Transverse colon (tissue), 3 donors: ENCODE results near the gene KRTAP4-9.

Experiments
- CTCF ChIP-seq, 5 experiments: fragments of 200-600 bp in 3 of 5; fragments of 450-650 bp in 2 of 5; sonication (generic) in 3 of 5; IDR thresholded peaks; 1 replicate in 2 of 5; 2 replicates in 3 of 5; pipeline ENCODE4 v1.5.1; 2016 to 2017; ENCODE audit warnings: antibody characterized with exemption in 5 of 5, inconsistent platforms in 3 of 5, mild to moderate bottlenecking in 2 of 5, moderate library complexity in 1 of 5
- EP300 ChIP-seq: sonication (generic); formaldehyde crosslinking; IDR thresholded peaks from one replicate; pipeline ENCODE4 v1.6.1; 2017; ENCODE audit warnings: antibody characterized with exemption, low read depth

- TF ChIP-seq CTCF (IDR thresholded peaks at IDR 0.05) (no peak), EP300 (no peak)
Measured at GRCh38 chr17:41150026-41150425, 44.8 kb downstream of the KRTAP4-9 start.
